ENCODE measurements around the gene ARL3.
"Not testable (repeated sequence)": the region's sequence is repeated elsewhere in the genome, so short reads cannot be mapped to it uniquely, and the experiment has no call there.

Gene ARL3

DNA sequence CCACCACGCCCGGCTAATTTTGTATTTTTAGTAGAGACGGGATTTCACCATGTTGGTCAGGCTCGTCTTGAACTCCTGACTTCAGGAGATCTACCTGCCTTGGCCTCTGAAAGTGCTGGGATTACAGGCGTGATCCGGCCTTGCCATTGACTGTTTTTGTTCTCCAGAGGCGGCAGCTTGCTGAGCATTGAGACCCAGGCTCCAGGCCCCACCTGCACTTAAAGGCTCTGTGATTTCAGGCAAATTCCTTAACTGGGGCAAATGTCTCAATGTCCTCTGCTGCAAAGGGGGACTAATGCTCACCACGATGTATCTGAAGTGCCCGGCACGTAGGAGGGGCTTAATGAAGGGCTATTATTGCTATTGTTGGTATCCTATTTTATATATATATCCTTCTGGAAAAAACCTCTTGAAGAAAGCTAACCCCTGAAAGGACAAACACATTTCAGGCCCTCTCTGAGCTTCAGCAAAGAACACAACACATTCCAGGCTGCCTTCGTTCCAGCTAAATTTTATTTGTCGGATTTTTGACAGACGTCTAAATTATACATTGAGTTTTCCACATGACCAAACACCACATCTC, 40.9 kb downstream of the ARL3 start:
- DNase-seq (ENCODE audit: low read depth) = no peak

DNA sequence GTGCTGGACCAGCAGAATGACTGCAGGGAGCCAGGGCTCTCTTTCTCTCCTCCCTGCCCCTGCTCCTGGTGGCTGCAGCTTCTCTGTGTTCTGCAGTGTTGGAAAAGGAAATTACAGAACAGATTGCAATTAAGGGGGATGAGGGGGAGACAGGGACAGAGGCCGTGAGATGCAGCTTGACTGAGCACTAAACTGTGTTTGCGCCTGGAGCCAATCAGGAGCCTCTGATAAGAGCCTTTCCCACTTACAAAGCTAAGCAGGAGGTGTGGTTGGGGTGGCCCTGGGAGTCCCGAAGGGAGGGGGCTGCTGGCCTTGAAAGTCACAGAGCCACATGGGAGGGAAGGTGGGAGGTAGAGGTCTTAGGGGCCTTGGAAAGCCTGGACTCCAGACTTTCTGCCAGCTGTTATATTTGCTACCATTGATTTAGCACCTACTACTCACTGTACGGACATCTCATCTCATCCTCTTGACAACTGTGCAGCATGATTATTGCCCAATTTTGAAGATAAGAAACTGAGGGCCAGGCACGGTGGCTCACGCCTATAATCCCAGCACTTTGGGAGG, 43.2 kb downstream of the ARL3 start:
- DNase-seq (ENCODE audit: low read depth) = no peak

DNA sequence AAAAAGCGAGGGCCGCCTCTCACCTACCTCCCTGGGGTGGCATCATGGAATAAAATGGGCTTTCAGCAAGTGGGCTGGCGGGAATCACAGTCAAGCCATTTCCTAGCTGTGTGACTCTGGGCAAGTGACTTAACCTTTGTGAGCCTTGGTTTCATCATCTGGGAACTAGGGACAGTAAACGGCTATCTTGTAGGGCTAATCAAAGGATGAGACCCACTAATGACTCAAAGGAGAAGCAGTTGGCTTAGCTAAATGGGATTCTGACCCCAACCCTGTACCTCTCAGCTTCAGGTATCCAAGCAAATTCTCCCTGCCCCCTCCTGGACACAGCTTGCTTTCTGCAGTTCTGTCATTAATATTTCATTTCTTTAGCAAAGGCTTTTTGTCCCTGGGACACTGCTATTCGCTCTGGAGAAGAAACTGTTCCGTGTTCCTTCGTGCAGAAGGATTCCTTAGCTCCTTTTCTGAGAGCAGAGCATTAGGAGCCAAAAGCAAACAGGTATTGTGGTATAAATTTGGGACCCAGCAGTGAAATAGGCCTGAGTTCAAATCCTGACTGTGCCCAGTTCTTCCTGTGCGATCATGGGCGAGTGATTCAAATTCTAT, 44.0 kb downstream of the ARL3 start:
- DNase-seq (ENCODE audit: low read depth) = no peak

DNA sequence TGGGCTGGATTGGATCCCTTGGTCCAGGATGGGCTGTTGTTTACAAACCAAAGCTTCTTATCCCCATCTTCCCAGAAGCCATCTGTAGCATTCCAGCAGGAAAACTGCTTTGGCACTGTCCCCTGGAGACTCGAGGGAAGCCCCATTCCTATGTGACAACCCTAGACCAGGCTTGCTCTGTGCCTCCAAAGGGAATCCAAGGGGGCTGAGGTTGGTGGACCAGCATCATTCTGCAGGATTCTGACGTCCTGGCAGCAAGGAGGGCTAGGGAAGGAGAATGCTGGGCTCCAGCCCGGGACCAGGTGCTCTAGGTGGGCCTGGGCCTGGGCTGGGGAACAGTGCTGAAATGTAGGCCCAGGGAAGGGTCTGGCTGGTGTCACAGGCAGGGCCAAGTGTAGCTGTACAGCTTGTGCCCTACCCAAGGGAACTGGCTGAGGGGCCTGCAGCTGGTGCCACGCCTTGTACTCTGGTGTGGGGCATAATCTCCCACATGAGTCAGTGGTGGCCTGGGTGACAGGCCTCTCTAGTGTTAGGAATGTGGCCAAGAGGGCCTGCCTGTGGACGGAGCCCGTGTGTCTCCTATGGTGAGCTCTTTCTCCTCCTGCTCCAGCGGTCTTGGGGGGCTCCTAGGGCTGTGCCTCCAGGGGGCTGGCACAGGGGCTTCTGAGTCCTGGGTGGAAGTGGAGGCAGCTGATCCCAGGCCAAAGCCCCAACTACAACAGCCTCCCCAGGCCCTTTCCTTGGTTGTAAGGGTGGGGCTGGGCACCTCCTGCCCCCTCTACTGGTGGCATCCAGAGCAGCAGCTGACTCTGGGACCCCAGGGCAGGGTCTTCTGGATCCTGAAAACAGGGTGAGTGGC, 44.8 kb downstream of the ARL3 start:
- no peak for DNase-seq (ENCODE audit: low read depth)

DNA sequence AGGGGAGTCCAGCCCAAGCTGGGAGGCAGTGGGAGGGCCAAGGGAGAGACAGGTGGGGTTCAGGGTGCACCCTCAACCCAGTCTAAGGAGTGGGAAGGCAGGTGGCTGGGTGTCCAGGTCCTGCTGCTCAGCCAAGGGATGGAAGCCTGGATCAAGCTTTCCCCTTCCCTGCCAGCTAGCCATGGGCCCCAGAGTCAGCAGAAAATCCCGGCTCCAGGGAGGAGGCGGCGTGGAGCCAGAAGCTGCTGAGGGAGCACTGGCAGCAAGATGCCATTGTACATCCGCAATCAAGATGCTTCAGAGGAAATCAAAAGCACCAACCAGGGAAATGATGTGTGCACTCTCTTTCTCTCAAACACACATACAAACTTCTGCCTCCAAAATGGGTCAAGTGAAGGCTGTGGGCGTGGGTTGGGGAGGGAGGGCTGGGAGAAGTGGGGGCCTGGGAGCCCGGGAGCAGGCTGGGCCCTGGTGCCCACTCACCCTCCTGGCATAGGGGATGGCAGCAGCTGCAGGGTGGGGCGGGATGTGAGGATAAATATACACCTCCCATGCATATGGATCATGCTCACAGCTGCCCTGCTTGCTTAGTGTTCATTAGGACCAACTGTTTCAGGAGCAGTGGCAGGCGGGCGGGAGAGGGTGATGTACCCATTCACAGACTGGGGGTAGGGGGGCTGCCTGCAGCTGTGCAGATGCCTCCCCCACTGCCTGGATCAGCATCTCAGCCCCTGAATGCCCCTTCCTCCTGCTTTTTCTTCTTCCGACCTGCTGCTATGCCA, 45.7 kb downstream of the ARL3 start:
- DNase-seq (ENCODE audit: low read depth) = no peak

DNA sequence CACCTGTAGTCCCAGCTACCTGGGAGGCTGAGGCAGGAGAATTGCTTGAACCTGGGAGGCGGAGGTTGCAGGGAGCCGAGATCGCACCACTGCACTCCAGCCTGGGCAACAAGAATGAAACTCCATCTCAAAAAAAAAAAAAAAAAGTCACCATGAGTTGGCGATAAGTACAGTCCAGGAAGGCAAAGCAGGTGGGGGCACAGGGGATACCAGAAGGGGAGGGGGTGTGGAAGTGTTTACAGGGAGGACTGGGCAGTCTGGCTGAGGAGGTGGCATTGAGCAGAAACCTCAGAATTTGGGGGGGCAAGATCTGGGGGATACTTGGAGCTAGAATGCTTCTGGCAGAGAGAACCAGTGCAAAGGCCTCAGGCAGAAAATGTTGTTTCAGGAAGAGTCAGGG, 46.8 kb downstream of the ARL3 start:
- not testable (repeated sequence) for DNase-seq (ENCODE audit: low read depth)

DNA sequence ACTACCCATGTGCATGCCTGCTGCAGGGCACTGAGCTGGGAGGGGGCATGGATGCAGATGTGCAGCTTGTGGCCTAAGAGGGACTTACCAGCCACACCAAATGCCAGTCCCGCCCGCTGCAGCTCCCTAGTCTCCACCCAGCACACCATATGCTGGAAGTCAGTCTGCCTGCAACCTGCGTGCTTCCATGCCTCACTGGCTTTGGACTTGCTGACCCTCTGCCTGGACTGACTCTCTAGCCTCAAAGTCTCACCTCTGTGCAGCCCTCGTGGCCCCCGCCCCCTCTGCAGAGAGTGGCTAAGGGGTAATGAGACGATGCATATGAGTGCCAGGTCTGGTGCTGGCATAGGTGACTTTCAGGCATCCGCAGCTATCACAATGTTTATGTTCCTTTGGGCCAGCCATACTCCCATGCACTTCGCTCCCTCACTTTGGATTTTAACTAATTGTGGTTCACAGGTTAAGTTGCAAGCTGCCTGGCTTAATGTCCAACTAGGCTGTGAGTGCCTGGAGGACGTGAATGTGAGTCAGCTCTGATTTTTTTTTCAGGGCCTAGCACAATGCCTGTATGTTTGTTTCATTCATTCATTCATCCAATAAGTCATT, 48.2 kb downstream of the ARL3 start:
- DNase-seq (ENCODE audit: low read depth) = no peak

DNA sequence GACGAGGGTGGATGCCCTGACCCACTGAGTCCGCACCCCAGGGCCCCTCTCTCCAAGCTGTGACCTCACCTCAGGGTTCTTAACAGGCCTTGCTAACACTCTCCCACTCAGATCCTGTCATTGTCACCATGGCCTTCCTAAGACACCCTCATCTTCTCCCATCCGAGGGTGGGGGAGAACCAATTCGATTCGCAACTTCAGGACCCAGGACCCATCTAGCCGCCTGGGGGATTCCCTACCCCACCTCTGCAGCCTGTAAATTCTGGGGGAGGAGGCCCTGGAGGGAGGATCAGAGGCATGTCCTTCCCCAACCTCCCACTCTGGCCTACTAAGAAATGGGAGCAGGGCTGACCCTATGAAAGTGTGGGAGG, 52.6 kb downstream of the ARL3 start:
- DNase-seq (ENCODE audit: low read depth) = no peak

DNA sequence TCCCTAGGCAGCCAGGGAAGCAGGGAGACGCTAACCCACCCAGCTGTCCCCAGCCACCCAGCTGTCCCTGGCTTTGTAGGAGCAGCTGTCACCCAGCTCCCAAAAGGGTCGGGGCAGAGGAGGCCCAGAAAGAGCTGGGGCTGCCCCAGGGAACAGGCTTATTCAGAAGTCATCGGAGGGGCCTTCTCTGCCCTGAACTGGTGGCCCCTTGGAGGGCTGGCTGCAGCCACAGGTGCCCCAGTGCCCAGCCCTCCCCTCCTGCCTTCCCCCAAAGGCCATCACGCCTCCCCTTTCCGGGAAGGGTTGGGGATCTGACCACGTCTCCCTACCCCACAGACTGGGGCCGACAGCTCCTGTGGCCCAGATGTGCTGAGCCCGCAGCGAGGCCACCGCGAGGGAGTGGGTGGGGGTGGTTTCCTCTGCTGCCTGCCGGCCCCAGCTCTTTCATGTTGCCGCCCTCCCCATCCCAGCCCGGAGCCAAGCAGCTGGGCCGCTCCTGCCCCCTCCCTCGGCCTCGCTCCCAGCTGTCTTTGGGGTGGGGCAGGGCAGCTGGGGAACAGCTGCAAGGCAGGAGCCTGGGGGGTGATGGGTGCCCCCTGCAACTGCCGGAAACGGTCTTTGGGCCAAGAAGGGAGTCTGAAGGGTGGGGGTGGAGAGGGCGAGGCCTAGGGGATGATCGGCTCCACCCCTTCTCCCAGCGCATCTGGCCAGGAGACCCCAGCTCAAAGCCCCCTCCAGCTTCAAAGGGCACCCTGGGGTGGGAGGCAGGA, 53.1 kb downstream of the ARL3 start:
- peak; percentile 30 for DNase-seq (ENCODE audit: low read depth)

DNA sequence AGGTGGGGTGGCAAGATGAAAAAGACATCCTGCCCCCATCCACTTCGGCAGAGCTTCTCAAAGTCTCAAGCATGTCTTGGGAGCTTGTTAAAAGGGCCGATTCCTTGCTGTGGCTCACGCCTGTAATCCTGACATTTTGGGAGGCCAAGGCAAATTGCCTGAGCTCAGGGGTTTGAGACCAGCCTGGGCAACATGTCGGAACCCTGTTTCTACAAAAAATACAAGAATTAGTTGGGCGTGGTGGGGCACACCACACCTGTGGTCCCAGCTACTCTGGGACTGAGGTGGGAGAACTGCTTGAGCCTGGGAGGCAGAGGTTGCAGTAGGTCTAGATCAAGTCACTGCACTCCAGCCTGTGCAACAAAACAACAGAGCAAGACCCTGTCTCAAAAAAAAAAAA, 55.4 kb downstream of the ARL3 start:
- DNase-seq (ENCODE audit: low read depth) = no peak

DNA sequence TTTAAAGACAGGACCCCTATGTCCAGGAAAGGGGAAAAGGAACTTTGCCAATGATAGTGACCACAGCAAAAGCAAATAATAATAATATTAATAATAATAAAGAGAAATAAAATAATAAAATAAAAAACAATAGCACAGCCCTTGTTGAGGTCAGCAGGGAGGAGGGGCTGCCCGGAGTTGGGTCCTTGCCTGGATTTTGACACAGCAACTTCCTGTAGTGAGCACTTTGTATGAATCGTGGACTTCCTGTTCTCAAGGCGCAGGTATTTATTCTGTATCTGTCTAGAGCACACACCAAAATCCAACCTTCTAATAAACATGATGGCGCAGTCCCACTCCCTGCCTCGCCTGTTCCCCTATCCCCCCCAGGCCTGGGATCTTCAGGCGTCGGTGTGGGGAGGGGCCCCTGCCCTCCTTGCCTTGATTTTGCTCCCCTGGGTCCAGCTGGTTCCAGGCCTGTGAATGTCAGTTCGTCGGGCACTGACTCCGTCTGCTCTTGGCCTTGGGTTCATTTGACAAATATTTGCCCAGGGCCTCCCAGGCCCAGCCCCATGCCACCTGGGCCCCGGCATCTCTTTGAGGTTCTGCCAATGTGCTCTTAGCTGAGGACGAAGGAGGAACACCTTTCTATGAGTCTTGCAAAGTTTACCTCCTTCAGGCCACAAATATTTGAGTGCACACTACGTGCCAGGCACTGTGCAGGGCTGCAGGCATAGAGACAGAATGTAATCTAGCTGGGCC, 56.0 kb downstream of the ARL3 start:
- no peak for DNase-seq (ENCODE audit: low read depth)

DNA sequence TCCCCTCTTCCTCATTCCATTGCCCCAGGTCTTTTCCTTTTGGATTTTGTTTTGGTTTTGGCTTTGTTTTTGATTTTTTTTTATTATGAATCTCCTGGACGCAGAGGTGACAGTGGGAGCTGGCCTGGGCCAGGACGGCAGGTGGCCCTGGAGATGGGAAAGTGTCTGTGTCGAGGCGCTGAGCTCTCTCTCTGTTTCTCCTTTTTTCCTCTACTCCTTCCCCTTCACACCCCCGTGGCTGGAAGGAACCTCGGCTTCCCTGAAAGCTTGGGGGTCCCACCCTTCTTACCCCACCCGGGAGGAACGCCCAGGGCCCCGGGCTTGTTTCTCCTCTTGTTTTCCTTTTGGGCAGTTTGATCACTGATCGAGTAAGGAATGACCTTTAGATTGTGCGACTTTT, 56.7 kb downstream of the ARL3 start:
- DNase-seq (ENCODE audit: low read depth) = no peak

DNA sequence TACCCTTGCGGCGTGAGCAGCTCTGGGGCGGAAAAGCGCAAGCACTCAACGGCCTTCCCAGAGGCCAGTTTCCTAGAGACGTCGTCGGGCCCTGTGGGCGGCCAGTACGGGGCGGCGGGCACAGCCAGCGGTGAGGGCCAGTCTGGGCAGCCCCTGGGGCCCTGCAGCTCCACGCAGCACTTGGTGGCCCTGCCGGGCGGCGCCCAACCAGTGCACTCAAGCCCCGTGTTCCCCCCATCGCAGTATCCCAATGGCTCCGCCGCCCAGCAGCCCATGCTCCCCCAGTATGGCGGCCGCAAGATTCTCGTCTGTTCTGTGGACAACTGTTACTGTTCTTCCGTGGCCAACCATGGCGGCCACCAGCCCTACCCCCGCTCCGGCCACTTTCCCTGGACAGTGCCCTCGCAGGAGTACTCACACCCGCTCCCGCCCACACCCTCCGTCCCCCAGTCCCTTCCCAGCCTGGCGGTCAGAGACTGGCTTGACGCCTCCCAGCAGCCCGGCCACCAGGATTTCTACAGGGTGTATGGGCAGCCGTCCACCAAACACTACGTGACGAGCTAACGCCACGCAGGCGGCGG, 57.3 kb downstream of the ARL3 start:
- DNase-seq (ENCODE audit: low read depth) = no peak

DNA sequence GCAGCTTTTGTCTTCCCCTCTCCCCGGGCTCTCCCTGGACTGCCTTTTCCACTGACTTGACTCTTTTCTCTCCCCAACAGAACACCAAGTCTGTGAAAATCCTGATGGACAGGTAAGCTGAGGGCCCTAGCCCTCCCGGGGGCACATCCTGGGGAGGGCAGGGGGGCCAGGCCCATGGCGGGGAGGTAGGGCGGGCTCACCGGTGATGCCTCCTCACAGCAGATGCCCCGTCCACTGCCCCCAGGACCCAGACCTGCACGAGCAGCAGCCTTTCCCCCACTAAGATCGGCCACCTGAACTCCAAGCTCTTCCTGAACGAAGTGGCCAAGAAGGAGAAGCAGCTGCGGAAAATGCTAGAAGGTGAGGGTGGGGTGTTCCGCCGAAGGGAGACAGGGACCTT, 58.2 kb downstream of the ARL3 start:
- no peak for DNase-seq (ENCODE audit: low read depth)

DNA sequence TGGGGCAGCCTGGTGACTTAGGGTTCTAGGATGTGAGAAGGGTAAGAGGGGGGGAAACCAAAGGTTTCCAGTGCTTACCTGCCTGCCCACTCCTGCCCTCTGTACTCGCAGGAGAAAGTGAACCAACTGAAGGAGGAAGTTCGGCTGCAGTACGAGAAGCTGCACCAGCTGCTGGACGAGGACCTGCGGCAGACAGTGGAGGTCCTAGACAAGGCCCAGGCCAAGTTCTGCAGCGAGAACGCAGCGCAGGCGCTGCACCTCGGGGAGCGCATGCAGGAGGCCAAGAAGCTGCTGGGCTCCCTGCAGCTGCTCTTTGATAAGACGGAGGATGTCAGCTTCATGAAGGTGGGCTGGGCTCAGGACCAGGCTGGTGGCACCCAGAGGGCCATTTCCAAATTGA, 59.2 kb downstream of the ARL3 start:
- DNase-seq (ENCODE audit: low read depth) = no peak

DNA sequence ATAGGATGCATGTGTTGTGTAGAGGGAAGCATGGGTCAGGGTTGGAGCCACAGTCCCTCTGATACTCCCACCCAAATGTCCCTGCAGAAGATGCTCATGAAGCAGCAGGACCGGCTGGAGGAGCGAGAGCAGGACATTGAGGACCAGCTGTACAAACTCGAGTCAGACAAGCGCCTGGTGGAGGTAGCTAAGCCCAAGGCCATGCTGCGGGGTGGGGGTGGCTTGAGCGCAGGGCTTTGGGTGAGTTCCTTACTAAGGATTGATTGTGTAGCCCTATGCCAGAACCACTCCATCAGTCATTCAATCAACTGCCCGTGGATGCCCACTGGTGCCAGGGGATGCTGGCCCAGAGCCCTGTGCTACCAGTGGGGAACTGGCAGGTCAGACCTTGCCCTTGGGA, 59.6 kb downstream of the ARL3 start:
- DNase-seq (ENCODE audit: low read depth) = no peak

DNA sequence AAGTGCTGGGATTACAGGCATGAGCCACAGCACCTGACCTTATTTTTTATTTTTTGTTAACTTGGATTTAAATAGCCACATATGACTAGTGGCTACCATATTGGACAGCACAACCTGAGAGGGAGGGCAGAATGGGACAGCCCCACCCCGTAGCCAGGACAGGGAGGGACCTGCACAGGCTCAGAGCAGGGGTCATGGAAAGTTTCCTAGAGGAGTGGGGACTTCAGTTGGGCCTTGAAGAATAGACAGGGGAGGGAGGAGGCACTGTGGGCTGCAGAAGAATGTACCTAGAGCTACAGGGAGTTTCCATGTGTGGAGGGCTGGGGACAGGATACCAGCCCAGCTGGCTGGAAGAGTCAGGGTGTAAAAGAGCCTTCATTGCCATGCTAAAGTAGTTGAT, 61.1 kb downstream of the ARL3 start:
- DNase-seq (ENCODE audit: low read depth) = no peak

DNA sequence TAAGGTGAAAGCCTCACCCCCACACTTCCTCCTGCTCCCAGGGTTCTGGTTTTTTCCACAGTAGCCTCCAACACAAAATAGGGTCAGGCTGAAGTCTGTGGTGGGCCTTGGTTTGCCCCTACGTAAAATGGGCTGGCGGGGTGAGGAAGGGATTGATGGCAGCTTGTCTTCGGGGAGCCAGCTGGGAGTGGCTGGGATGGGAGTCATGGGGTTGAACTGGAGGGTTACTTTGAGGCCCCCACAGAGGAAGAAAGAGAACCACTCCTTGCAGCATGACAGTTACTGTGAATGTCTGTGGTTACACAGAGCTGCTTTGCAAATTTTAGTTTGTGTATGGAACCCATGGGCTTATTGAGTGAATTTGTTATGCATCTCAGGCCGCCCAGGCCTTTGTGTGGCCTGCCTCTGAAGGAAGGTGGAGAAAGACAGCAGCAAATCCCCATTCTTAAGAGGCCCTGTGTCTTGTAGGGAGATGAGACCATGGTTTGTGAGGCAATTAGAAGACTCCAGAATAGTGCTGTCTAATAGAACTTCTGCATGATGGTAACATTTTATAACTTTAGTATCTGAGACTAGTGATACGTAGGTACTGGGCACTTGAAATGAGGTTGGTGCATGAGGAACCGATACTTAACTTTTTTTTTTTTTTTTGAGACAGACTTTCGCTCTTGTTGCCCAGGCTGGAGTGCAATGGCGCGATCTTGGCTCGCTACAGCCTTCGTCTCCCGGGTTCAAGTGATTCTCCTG, 61.9 kb downstream of the ARL3 start:
- DNase-seq (ENCODE audit: low read depth) = no peak

DNA sequence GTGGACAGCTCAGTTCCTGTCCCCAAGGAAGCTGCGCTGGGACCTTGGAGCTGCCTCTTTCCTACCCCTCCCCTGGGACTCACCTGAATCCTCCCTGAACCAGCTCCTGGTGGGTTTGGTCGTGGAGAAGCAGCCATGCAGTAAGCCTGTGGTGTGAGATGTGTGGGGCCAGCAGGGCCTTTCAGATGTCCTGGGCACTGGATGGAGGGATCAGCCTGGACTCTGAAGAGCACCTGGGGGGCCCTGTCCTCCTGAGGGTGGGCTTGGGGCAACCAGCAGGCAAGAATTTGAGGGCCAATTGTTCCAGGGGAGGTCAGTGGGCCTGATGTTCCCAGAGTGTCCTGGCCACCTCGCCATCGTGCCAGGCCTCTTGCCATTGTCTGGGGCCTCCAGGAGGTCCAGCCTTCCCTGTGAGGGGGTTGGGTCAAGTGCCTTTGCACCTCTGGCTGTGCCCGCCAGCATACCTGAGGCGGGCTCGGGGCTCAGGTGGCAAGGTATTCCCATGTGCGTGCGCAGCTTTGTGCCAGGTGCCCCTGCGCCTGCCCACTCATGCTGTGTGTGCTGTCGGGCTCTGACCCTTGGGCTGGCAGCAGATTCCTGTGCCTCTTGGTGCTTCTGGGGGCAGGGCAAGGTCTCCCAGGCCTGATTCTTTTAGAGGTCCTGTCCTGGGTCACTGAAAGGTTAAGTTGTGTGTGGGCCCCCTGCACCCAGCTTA, 62.6 kb downstream of the ARL3 start:
- DNase-seq (ENCODE audit: low read depth) = no peak

Data from activated T-cell treated with anti-CD3 and anti-CD28 coated beads for 1 hour (primary cell).